ENCODE results near the gene ATP5F1A.

GRCh38 chr18:46053368-46054095 lies 44.6 kb downstream of the ATP5F1A start:
- TF ChIP-seq CTCF (IDR thresholded peaks at IDR 0.05) (no peak), POLR2A (IDR thresholded peaks at IDR 0.05) (no peak)

All from lower leg skin (tissue), 3 donors.